ENCODE results near the gene SLC3A2.

SLC3A2 gene

DNA sequence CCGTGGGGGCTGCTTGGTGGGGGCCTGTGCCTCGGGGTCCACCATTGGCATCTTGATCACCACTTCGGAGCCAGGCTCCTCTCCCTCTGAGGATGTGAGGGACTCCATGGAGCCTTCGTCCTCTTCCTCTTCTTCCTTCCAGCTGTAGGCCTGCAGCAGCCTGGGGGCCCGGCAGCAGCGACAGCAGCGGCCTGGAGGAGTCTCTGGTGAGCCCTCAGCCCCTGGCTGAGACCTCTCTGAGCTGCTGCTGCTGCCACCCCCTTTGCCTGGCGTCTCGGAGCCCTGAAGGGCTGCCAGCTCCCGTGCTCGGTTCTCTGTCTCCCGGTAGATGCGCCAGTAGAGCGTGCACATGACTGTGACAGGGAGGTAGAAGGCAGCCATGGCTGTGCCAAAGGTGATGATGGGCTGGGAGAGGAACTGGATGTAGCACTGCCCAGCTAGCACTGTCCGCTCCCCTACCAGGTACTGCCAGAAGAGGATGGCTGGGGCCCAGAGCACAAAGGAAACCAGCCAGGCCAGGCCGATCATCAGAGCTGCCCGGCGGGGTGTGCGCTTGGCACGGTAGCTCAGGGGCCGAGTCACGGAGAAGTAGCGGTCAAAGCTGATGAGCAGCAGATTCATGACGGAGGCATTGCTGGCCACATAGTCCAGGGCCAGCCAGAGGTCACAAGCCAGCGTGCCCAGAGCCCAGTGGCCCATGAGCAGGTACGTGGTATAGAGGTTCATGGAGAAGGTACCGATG, 29.6 kb downstream of the SLC3A2 start:
- H3K4me2 ChIP-seq = no peak overlapping the region
- no peaks in the 10 kb centered on the region for H3K36me3 ChIP-seq (ENCODE audit: insufficient read depth)
- no peaks in the 10 kb centered on the region for H3K79me2 ChIP-seq (ENCODE audit: insufficient read depth, low read depth)
- H3K27me3 ChIP-seq (ENCODE audit: insufficient read depth, low read depth) = no peaks in the 10 kb centered on the region
- no peak overlapping the region for H2AFZ ChIP-seq (ENCODE audit: low read depth)
- peaks cover 6% of the 10 kb centered on the region for H3K4me1 ChIP-seq (ENCODE audit: low read depth, poor library complexity, severe bottlenecking)
- no peak overlapping the region for H3K9ac ChIP-seq
- TF ChIP-seq, protein P1, sequence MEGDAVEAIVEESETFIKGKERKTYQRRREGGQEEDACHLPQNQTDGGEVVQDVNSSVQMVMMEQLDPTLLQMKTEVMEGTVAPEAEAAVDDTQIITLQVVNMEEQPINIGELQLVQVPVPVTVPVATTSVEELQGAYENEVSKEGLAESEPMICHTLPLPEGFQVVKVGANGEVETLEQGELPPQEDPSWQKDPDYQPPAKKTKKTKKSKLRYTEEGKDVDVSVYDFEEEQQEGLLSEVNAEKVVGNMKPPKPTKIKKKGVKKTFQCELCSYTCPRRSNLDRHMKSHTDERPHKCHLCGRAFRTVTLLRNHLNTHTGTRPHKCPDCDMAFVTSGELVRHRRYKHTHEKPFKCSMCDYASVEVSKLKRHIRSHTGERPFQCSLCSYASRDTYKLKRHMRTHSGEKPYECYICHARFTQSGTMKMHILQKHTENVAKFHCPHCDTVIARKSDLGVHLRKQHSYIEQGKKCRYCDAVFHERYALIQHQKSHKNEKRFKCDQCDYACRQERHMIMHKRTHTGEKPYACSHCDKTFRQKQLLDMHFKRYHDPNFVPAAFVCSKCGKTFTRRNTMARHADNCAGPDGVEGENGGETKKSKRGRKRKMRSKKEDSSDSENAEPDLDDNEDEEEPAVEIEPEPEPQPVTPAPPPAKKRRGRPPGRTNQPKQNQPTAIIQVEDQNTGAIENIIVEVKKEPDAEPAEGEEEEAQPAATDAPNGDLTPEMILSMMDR (conservative IDR thresholded peaks at IDR 0.05; ENCODE audit: low read depth, low read length) = no peak
- H4K20me1 ChIP-seq (ENCODE audit: insufficient read depth) = no peaks in the 10 kb centered on the region
- no peak overlapping the region for H3K4me3 ChIP-seq (IDR thresholded peaks at IDR 0.05; ENCODE audit: insufficient read depth, low read depth, low read length)
- no peak overlapping the region for H3K27ac ChIP-seq

DNA sequence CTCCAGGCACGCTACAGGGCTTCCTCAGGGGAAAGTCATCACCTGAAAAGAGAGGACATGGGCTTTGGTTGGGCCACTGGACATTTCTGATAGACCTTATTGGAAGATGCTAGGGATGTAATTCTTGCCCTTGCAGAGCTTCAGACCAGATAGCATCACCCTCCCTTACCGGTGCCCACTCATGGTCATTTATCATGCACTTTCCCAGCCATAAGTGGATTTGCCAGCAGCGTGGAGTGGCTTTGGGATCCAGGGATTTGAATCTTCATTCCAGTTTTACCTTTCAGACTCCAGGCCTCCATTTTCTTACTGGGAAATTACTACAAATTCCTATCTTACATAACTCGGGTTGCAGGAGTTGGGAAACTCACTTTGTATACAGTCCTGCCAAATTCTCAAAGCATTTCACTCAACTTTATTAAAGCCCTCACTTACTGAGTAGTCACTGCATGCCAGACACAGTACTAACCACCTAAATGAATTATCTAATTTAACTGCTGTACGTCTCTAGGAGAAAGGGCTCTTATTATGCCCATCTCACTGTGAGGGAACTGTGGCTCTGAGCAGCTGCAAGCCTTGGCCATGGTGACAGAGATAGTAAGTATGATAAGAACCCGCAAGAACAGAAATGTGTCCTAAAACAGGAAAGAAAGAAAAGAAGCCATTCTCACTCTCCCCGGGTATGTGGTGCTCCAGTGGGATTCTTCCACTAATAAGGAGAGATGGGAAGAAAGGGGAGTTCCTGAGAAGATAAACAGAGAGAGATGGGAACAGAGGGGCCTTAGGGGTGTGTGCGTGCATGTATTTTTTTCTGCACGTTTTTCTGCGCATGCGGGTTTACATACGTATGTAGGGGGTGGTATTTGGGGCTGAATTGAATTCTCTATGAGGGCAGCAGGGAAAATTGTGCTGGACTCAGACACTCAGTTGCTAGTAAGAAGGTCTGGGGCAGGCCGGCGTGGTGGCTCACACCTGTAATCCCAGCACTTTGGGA, 30.7 kb downstream of the SLC3A2 start:
- no peaks in the 10 kb centered on the region for H4K20me1 ChIP-seq (ENCODE audit: insufficient read depth)
- no peaks in the 10 kb centered on the region for H3K36me3 ChIP-seq (ENCODE audit: insufficient read depth)
- TF ChIP-seq, protein P1 (conservative IDR thresholded peaks at IDR 0.05; ENCODE audit: low read depth, low read length) = no peak
- no peak overlapping the region for H3K4me2 ChIP-seq
- no peak overlapping the region for H3K27ac ChIP-seq
- H3K79me2 ChIP-seq (ENCODE audit: insufficient read depth, low read depth) = no peaks in the 10 kb centered on the region
- H3K27me3 ChIP-seq (ENCODE audit: insufficient read depth, low read depth) = no peaks in the 10 kb centered on the region
- no peak overlapping the region for H3K4me3 ChIP-seq (IDR thresholded peaks at IDR 0.05; ENCODE audit: insufficient read depth, low read depth, low read length)
- H2AFZ ChIP-seq (ENCODE audit: low read depth) = no peak overlapping the region
- H3K9ac ChIP-seq = no peak overlapping the region
- H3K4me1 ChIP-seq (ENCODE audit: low read depth, poor library complexity, severe bottlenecking) = no peaks in the 10 kb centered on the region

DNA sequence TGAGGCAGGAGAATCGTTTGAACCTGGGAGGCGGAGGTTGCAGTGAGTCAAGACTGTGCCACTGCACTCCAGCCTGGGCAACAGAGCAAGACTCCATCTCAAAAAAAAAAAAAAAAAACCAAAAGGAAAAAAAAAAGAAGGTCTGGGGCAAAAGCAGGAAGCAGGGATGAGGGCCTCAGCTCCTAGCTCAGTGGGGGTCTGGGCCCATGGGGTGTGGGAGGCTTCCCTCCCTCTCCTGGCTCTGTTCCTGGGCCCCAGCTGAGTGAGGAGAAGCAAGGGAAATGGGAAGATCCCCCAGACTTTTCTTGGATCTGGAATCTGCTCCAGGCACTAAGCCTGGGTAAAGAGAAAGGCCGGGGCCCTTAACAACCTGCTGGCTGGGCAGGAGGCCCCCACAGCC, 31.6 kb downstream of the SLC3A2 start:
- Histone ChIP-seq H4K20me1 (ENCODE audit: insufficient read depth) (no peaks in the 10 kb centered on the region), H3K4me1 (ENCODE audit: low read depth, poor library complexity, severe bottlenecking) (no peaks in the 10 kb centered on the region), H3K27me3 (ENCODE audit: insufficient read depth, low read depth) (no peaks in the 10 kb centered on the region), H3K27ac (no peak overlapping the region), H3K4me3 (IDR thresholded peaks at IDR 0.05; ENCODE audit: insufficient read depth, low read depth, low read length) (no peak overlapping the region), H3K79me2 (ENCODE audit: insufficient read depth, low read depth) (no peaks in the 10 kb centered on the region), H3K36me3 (ENCODE audit: insufficient read depth) (no peaks in the 10 kb centered on the region), H2AFZ (ENCODE audit: low read depth) (no peak overlapping the region), H3K9ac (no peak overlapping the region), H3K4me2 (no peak overlapping the region)
- TF ChIP-seq, protein P1 (conservative IDR thresholded peaks at IDR 0.05; ENCODE audit: low read depth, low read length) = no peak

DNA sequence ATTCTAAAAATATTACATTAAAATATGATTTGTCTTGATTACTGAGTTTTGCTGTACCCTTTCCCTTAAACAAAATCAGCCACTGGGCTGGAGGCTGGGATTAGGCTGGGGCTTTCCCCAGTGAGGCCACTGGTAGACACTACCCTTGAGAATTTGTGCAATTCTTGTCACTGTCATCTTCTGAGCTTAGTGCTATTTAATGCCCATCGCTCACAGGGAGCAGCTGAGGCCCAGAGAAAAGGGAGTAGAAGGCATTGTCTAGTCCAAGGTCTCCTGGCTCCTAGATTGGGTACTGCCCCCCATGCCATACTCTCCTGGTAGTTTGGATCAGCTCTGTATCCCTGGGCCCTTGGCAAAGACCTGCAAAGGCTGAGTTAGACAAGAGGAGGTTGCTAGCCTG, 33.7 kb downstream of the SLC3A2 start:
- H3K4me1 ChIP-seq (ENCODE audit: low read depth, poor library complexity, severe bottlenecking) = no peaks in the 10 kb centered on the region
- no peaks in the 10 kb centered on the region for H4K20me1 ChIP-seq (ENCODE audit: insufficient read depth)
- TF ChIP-seq, protein P1 (conservative IDR thresholded peaks at IDR 0.05; ENCODE audit: low read depth, low read length) = no peak
- H3K36me3 ChIP-seq (ENCODE audit: insufficient read depth) = no peaks in the 10 kb centered on the region
- no peaks in the 10 kb centered on the region for H3K79me2 ChIP-seq (ENCODE audit: insufficient read depth, low read depth)
- no peak overlapping the region for H2AFZ ChIP-seq (ENCODE audit: low read depth)
- H3K4me3 ChIP-seq (IDR thresholded peaks at IDR 0.05; ENCODE audit: insufficient read depth, low read depth, low read length) = no peak overlapping the region
- no peak overlapping the region for H3K27ac ChIP-seq
- no peak overlapping the region for H3K9ac ChIP-seq
- no peaks in the 10 kb centered on the region for H3K27me3 ChIP-seq (ENCODE audit: insufficient read depth, low read depth)
- H3K4me2 ChIP-seq = no peak overlapping the region
